Sigmoid colon (tissue), 7 donors: ENCODE measurements around the gene SLC48A1. TPM values are rescaled to one million over a fixed set of nuclear protein-coding genes. Genes with fewer than 3 reads are reported as not detected.

Experiments
- DNase-seq: peaks from one replicate; pipeline ENCODE4 v3.0.0-alpha.2; 2019
- H3K27ac ChIP-seq, 4 donors: fragments of 200-600 bp; sonication (generic); one replicate each; pipeline ENCODE4 v1.5.1; 2016 to 2019; ENCODE audit warnings: mild to moderate bottlenecking in 1 of 4
- H3K27me3 ChIP-seq, 3 donors: fragments of 200-600 bp; sonication (generic); one replicate each; pipeline ENCODE4 v1.5.1; 2019; ENCODE audit warnings: mild to moderate bottlenecking in 1 of 3
- H3K36me3 ChIP-seq, 4 donors: fragments of 200-600 bp; sonication (generic); one replicate each; pipeline ENCODE4 v1.5.1; 2016 to 2019
- H3K4me1 ChIP-seq, 4 donors: fragments of 200-600 bp; sonication (generic); one replicate each; pipeline ENCODE4 v1.5.1; 2017 to 2019
- H3K4me3 ChIP-seq, 4 donors: fragments of 200-600 bp; sonication (generic); one replicate each; pipeline ENCODE4 v1.5.1; 2017 to 2019; ENCODE audit warnings: mild to moderate bottlenecking in 2 of 4, moderate library complexity in 1 of 4
- H3K9me3 ChIP-seq, 4 donors: fragments of 200-600 bp in 3 of 4; sonication (generic) in 3 of 4; one replicate each; pipeline versions ENCODE4 v1.5.1 to v1.6.1; 2013 to 2019
- CTCF ChIP-seq, 4 experiments: fragments of 450-650 bp in 3 of 4; fragments of 200-600 bp in 1 of 4; IDR thresholded peaks; one replicate each; pipeline ENCODE4 v1.5.1; 2016 to 2019; ENCODE audit warnings: antibody characterized with exemption in 4 of 4, mild to moderate bottlenecking in 3 of 4, moderate library complexity in 2 of 4
- EP300 ChIP-seq, 4 donors: sonication (generic); formaldehyde crosslinking; IDR thresholded peaks; one replicate each; pipeline ENCODE4 v1.6.1; 2017; ENCODE audit warnings: antibody characterized with exemption in 4 of 4
- POLR2A ChIP-seq, 2 donors: fragments of 450-650 bp; IDR thresholded peaks; one replicate each; pipeline ENCODE4 v1.6.1; 2016; ENCODE audit warnings: antibody characterized with exemption in 2 of 2, mild to moderate bottlenecking in 2 of 2, moderate library complexity in 2 of 2
- POLR2AphosphoS5 ChIP-seq, 4 donors: sonication (generic); formaldehyde crosslinking; IDR thresholded peaks; one replicate each; pipeline ENCODE4 v1.6.1; 2017; ENCODE audit warnings: antibody characterized with exemption in 4 of 4
- WGBS, 2 donors: extraction: QIAGEN DNeasy Blood & Tissue Kit; methylation state at CpG; one replicate each; pipeline ENCODE4 v1.1.7; 2013; 5-methylcytosine and 5-hydroxymethylcytosine counted together
- intact Hi-C: fragments of 100-400 bp; cut with DNase I; formaldehyde crosslinking; loops from one replicate; pipeline ENCODE4 v1.15.1; 2023
- polyA plus RNA-seq, 3 donors: library from polyadenylated mRNA; stranded (reverse); fragments of 200-250 nt; gene quantifications; one replicate each; pipeline ENCODE4 v1.2.3, GENCODE V29; 2013
- total RNA-seq, 4 donors: library from RNA; depleted of rRNA; stranded (reverse); fragments of >200 nt; gene quantifications; one replicate each; pipeline ENCODE4 v1.1.0, GENCODE V29; 2016
- donor health status: healthy with polysubstance abuse.
- donor health status: Bipolar disorder and iron deficiency.
- donor health status: healthy.

SLC48A1 gene
- total and polyA plus RNA-seq, 7 donors = 6.9 to 46.6 (median 30.3) TPM

- TF ChIP-seq EP300 (IDR thresholded peaks at IDR 0.05) (no peak), POLR2AphosphoS5 (IDR thresholded peaks at IDR 0.05) (no peak), CTCF (IDR thresholded peaks at IDR 0.05) (no peak), POLR2A (IDR thresholded peaks at IDR 0.05) (no peak)
- Histone ChIP-seq H3K4me1 (peaks cover 0 to 4% (median 2%) of the 10 kb centered on the region in 4 donors), H3K36me3 (peaks cover 69 to 98% (median 86%) of the 10 kb centered on the region in 4 donors), H3K27me3 (no peaks in the 10 kb centered on the region), H3K9me3 (no peaks in the 10 kb centered on the region), H3K27ac (peak overlapping the region; percentile 18 to 68 (median 36)), H3K4me3 (no peak overlapping the region)
- WGBS, 2 donors = 96% methylated on average over 10 of the region's 10 CpGs
- DNase-seq = no peak
- intact Hi-C loops = no loop called here
These were observed 13.7 kb downstream of the SLC48A1 start for GRCh38 chr12:47786662-47787280.

GRCh38 chr12:47787596-47788319 is 14.7 kb downstream of the SLC48A1 start:
- 85 to 87% methylated on average over 14 of the region's 14 CpGs for WGBS, 2 donors
- intact Hi-C loops = no loop called here
- H3K27ac ChIP-seq = peak overlapping the region in 1 of 4 donors; percentile 7

GRCh38 chr12:47789141-47789540 is 16.1 kb downstream of the SLC48A1 start:
- Histone ChIP-seq H3K4me1 (peaks cover 0 to 3% (median 0%) of the 10 kb centered on the region in 4 donors), H3K27me3 (no peaks in the 10 kb centered on the region), H3K36me3 (peaks cover 72 to 100% (median 96%) of the 10 kb centered on the region in 4 donors), H3K27ac (no peak overlapping the region), H3K4me3 (no peak overlapping the region), H3K9me3 (no peaks in the 10 kb centered on the region)
- DNase-seq = no peak
- intact Hi-C loops = no loop called here
- 96% methylated on average over 5 of the region's 5 CpGs for WGBS, 2 donors
- TF ChIP-seq CTCF (IDR thresholded peaks at IDR 0.05) = no peak
- TF ChIP-seq POLR2AphosphoS5 (IDR thresholded peaks at IDR 0.05) = no peak
- no peak for TF ChIP-seq POLR2A (IDR thresholded peaks at IDR 0.05)
- no peak for TF ChIP-seq EP300 (IDR thresholded peaks at IDR 0.05)

More at GRCh38 chr12:47787596-47788319, 14.7 kb downstream of the SLC48A1 start:
- no peaks in the 10 kb centered on the region for H3K27me3 ChIP-seq
- H3K4me1 ChIP-seq = peaks cover 0 to 3% (median 0%) of the 10 kb centered on the region in 4 donors
- DNase-seq = no peak
- no peaks in the 10 kb centered on the region for H3K9me3 ChIP-seq
- H3K4me3 ChIP-seq = no peak overlapping the region
- no peak for TF ChIP-seq EP300 (IDR thresholded peaks at IDR 0.05)
- TF ChIP-seq CTCF (IDR thresholded peaks at IDR 0.05) = no peak
- peak in 1 of 4 donors; percentile 14 for TF ChIP-seq POLR2AphosphoS5 (IDR thresholded peaks at IDR 0.05)
- no peak for TF ChIP-seq POLR2A (IDR thresholded peaks at IDR 0.05)
- peaks cover 66 to 100% (median 93%) of the 10 kb centered on the region in 4 donors for H3K36me3 ChIP-seq

GRCh38 chr12:47789712-47790489 is 16.9 kb downstream of the SLC48A1 start:
- H3K4me3 ChIP-seq = no peak overlapping the region
- H3K27me3 ChIP-seq = no peaks in the 10 kb centered on the region
- intact Hi-C loops = no loop called here
- no peak for DNase-seq
- TF ChIP-seq POLR2AphosphoS5 (IDR thresholded peaks at IDR 0.05) = no peak
- no peak for TF ChIP-seq POLR2A (IDR thresholded peaks at IDR 0.05)
- no peak for TF ChIP-seq EP300 (IDR thresholded peaks at IDR 0.05)
- no peak for TF ChIP-seq CTCF (IDR thresholded peaks at IDR 0.05)
- peaks cover 70 to 100% (median 96%) of the 10 kb centered on the region in 4 donors for H3K36me3 ChIP-seq
- WGBS, 2 donors = 92 to 95% methylated on average over 22 of the region's 22 CpGs
- H3K27ac ChIP-seq = no peak overlapping the region
- H3K4me1 ChIP-seq = peaks cover 0 to 3% (median 0%) of the 10 kb centered on the region in 4 donors
- no peaks in the 10 kb centered on the region for H3K9me3 ChIP-seq
